IPS-20b (cell line): ENCODE data around the gene EFNB1.

ENCODE experiments used
- H3K27ac ChIP-seq: one replicate; pipeline ENCODE4 v1.5.1; 2013; ENCODE audit warnings: low read length
- H3K27me3 ChIP-seq: 2 replicates; pipeline ENCODE4 v1.6.1; 2013; ENCODE audit warnings: mild to moderate bottlenecking, low read length, inconsistent platforms; ENCODE audit not compliant: insufficient read depth
- H3K36me3 ChIP-seq: 2 replicates; pipeline ENCODE4 v1.6.1; 2013; ENCODE audit warnings: low read depth, mild to moderate bottlenecking, inconsistent platforms, low read length, moderate library complexity; ENCODE audit not compliant: insufficient read depth
- H3K4me1 ChIP-seq: 2 replicates; pipeline ENCODE4 v1.6.1; 2013; ENCODE audit warnings: mild to moderate bottlenecking, control low read depth, inconsistent platforms, low read length, moderate library complexity; ENCODE audit not compliant: insufficient read depth
- H3K4me3 ChIP-seq: 2 replicates; pipeline ENCODE4 v1.5.1; 2013; ENCODE audit warnings: mild to moderate bottlenecking, low read length, inconsistent platforms
- H3K9ac ChIP-seq: 2 replicates; pipeline ENCODE4 v1.6.1; 2013; ENCODE audit warnings: low read depth, mild to moderate bottlenecking, inconsistent platforms, low read length, moderate library complexity
- H3K9me3 ChIP-seq: 2 replicates; pipeline ENCODE4 v1.6.1; 2013; ENCODE audit warnings: mild to moderate bottlenecking, low read depth, low read length, inconsistent platforms; ENCODE audit not compliant: insufficient read depth

Gene EFNB1

GRCh38 chrX:68851082-68851481 lies 22.3 kb downstream of the EFNB1 start:
- Histone ChIP-seq H3K36me3 (no peaks in the 10 kb centered on the region), H3K27ac (no peak overlapping the region), H3K27me3 (peaks cover 20% of the 10 kb centered on the region; the same call in 1 of the 2 replicates), H3K9me3 (no peaks in the 10 kb centered on the region), H3K4me3 (no peak overlapping the region), H3K9ac (no peak overlapping the region), H3K4me1 (peaks cover 14% of the 10 kb centered on the region; the same call in 1 of the 2 replicates)

GRCh38 chrX:68852046-68852445 lies 23.2 kb downstream of the EFNB1 start:
- Histone ChIP-seq H3K27me3 (peaks cover 20% of the 10 kb centered on the region; the same call in 1 of the 2 replicates), H3K36me3 (no peaks in the 10 kb centered on the region), H3K4me1 (peaks cover 8% of the 10 kb centered on the region; the same call in 1 of the 2 replicates), H3K27ac (no peak overlapping the region), H3K4me3 (no peak overlapping the region), H3K9me3 (no peaks in the 10 kb centered on the region), H3K9ac (no peak overlapping the region)

GRCh38 chrX:68853665-68854251 lies 24.9 kb downstream of the EFNB1 start:
- Histone ChIP-seq H3K9ac (no peak overlapping the region), H3K27ac (no peak overlapping the region), H3K4me1 (peaks cover 4% of the 10 kb centered on the region; the same call in 1 of the 2 replicates), H3K4me3 (no peak overlapping the region), H3K9me3 (no peaks in the 10 kb centered on the region), H3K36me3 (no peaks in the 10 kb centered on the region), H3K27me3 (peaks cover 7% of the 10 kb centered on the region; the same call in 1 of the 2 replicates)

GRCh38 chrX:68865300-68865699 lies 36.5 kb downstream of the EFNB1 start:
- peaks cover 4% of the 10 kb centered on the region; the same call in 1 of the 2 replicates for H3K4me1 ChIP-seq
- no peak overlapping the region for H3K27ac ChIP-seq
- H3K9me3 ChIP-seq, result no peaks in the 10 kb centered on the region
- H3K9ac ChIP-seq, result no peak overlapping the region
- H3K36me3 ChIP-seq, result no peaks in the 10 kb centered on the region
- no peaks in the 10 kb centered on the region; the same call in 1 of the 2 replicates for H3K27me3 ChIP-seq
- no peak overlapping the region for H3K4me3 ChIP-seq

GRCh38 chrX:68865926-68866325 lies 37.1 kb downstream of the EFNB1 start:
- Histone ChIP-seq H3K27ac (no peak overlapping the region), H3K9me3 (no peaks in the 10 kb centered on the region), H3K36me3 (no peaks in the 10 kb centered on the region), H3K9ac (no peak overlapping the region), H3K4me3 (no peak overlapping the region), H3K4me1 (peaks cover 4% of the 10 kb centered on the region; the same call in 1 of the 2 replicates), H3K27me3 (no peaks in the 10 kb centered on the region; the same call in 1 of the 2 replicates)

GRCh38 chrX:68867458-68868112 lies 38.8 kb downstream of the EFNB1 start:
- Histone ChIP-seq H3K4me1 (peaks cover 4% of the 10 kb centered on the region; the same call in 1 of the 2 replicates), H3K36me3 (no peaks in the 10 kb centered on the region), H3K27me3 (no peaks in the 10 kb centered on the region; the same call in 1 of the 2 replicates), H3K9me3 (no peaks in the 10 kb centered on the region), H3K9ac (no peak overlapping the region), H3K27ac (no peak overlapping the region), H3K4me3 (no peak overlapping the region)

- Histone ChIP-seq H3K9ac (no peak overlapping the region), H3K36me3 (no peaks in the 10 kb centered on the region), H3K27me3 (no peaks in the 10 kb centered on the region; the same call in 1 of the 2 replicates), H3K4me3 (no peak overlapping the region), H3K9me3 (no peaks in the 10 kb centered on the region), H3K27ac (no peak overlapping the region), H3K4me1 (peaks cover 4% of the 10 kb centered on the region; the same call in 1 of the 2 replicates)
These were observed 39.5 kb downstream of the EFNB1 start for GRCh38 chrX:68868316-68868715.

GRCh38 chrX:68868902-68869800 lies 40.3 kb downstream of the EFNB1 start:
- Histone ChIP-seq H3K9me3 (no peaks in the 10 kb centered on the region), H3K27ac (no peak overlapping the region), H3K4me1 (peaks cover 4% of the 10 kb centered on the region; the same call in 1 of the 2 replicates), H3K9ac (no peak overlapping the region), H3K36me3 (no peaks in the 10 kb centered on the region), H3K4me3 (no peak overlapping the region), H3K27me3 (no peaks in the 10 kb centered on the region; the same call in 1 of the 2 replicates)

- Histone ChIP-seq H3K27me3 (no peaks in the 10 kb centered on the region; the same call in 1 of the 2 replicates), H3K36me3 (no peaks in the 10 kb centered on the region), H3K4me1 (peaks cover 4% of the 10 kb centered on the region; the same call in 1 of the 2 replicates), H3K4me3 (no peak overlapping the region), H3K27ac (no peak overlapping the region), H3K9ac (no peak overlapping the region), H3K9me3 (no peaks in the 10 kb centered on the region)
These were observed 41.5 kb downstream of the EFNB1 start for GRCh38 chrX:68870357-68870756.

GRCh38 chrX:68872171-68872570 lies 43.4 kb downstream of the EFNB1 start:
- no peak overlapping the region for H3K27ac ChIP-seq
- H3K9ac ChIP-seq, result no peak overlapping the region
- no peak overlapping the region for H3K4me3 ChIP-seq
- H3K36me3 ChIP-seq, result no peaks in the 10 kb centered on the region
- H3K9me3 ChIP-seq, result no peaks in the 10 kb centered on the region
- no peaks in the 10 kb centered on the region; the same call in 1 of the 2 replicates for H3K27me3 ChIP-seq
- peaks cover 4% of the 10 kb centered on the region; the same call in 1 of the 2 replicates for H3K4me1 ChIP-seq

GRCh38 chrX:68874076-68874475 lies 45.3 kb downstream of the EFNB1 start:
- no peaks in the 10 kb centered on the region; the same call in 1 of the 2 replicates for H3K27me3 ChIP-seq

More at GRCh38 chrX:68874076-68874475, 45.3 kb downstream of the EFNB1 start:
- Histone ChIP-seq H3K9me3 (no peaks in the 10 kb centered on the region), H3K36me3 (no peaks in the 10 kb centered on the region), H3K27ac (no peak overlapping the region), H3K9ac (no peak overlapping the region), H3K4me1 (no peaks in the 10 kb centered on the region), H3K4me3 (no peak overlapping the region)
